Measurements from ENCODE around the gene AMBP.

Gene AMBP

DNA sequence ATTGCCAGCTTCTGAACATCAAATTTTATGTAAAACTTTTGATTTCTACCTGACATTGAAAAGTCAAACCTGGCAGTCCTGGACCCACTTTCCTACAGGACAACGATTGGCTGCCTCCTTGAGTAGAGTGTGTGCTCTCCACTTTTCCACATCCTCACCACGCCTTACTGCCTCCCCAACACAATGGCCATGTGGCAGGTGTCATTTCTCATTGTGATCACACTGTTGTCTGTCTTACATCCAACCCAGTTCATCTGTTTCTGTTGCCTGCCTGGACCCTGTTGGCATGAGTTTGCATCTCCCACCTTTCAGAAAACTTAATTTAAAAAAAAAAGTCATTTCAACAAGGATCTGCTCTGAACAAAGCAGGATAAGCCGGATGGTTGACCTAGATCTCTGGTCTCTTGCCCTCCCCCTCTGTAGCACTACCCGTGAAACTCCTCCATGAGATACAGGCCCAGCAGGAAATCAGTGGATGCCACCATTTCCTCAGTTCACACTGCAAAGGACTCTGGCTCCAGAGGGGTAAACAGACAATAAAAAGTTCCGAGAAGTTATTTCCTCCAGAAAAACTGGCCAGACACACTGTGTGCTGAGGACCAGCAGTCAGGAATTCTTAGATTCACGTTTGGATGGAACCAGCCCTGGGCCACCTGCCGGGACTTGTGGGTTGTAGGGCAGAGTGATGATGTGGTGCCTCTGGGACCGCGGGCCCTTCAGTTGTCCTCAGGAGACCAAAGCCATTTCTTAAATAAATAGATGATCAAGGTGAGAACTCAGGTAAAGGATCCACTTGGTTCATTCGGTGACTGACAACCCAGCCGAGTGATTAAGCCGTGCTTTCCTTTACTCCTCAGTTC, 48.6 kb downstream of the AMBP start:
- no peak for DNase-seq

DNA sequence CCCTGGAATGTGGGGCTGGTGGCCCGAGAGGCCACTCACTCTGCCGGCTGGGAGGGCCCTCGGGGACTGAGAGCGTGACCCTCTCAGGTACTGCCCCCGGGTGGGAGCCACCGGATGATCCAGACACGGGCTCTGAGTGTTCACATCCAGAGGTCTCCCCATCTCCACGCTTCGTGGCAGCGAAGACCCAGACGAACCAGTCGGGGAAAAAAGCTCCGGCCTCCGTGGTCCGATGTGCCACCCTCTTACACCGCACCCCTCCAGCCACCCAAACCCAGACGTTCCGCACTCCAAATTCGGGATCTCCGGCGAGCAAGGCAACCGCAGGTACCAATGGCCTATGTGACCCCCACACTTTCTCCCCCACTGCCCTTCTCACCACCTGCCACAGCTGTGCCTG, 49.5 kb downstream of the AMBP start:
- DNase-seq, result no peak

DNA sequence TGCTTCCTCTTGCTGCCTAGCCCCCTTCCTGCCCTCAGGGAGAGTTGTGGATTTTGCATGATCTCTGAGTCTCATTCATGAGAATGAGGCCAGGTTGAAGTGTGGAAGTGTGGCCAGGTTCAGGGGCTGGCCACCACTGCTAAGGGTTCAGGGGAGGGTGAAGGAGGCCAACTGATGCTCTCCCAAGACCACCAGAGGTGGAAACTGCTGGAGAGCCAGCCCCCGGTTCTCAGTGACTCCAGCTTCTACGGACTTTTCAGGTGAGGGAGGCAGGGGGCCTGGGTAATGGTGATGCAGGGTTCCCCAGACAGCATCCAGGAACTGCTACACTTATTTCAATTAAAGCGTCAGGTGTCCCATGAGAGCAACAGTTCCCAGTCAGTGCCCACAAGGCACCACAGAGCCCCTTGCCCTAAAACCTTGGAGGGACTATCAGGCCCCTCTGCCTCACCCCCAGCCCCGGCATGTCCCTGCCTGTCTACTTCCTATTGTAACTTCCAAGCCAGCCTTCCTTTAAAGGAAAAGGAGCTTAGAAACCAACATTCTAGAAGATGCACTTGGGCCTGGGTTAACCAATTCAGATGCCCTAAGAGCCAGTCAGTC, 50.1 kb downstream of the AMBP start:
- DNase-seq, result no peak

DNA sequence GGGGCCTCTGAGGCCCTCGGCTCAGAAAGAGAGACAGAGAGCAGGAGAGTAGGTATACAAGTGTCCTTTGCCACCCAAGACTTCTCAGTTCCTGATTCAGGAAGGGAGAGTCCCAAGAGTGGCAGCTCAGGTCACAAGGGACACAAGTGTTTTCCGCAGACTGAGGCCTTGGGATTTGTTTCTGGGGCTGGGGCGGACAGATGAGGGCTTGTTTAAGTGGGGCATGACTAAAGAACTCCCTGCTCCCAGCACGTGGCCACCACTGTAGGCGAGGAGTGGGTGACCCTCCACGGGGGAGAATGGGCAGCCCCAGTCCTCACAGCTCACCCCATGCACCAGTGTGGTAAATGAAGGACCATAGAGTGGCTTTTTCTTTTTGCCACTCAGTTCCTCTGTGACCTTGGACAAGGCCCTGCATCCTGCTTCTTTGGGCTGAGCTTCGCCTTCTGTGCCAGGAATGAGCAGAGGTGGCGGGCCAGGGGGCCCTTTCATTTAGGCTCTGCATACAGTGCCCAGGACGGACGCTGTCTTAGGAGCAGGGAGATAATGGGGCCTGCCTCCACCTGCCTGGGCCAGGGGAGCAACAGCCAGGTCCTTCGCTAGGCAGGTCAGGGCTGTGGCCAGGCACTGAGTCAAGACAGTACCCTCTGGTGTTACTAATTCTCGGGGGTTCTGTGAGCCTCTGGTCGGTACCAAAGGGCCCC, 50.8 kb downstream of the AMBP start:
- DNase-seq, result no peak

DNA sequence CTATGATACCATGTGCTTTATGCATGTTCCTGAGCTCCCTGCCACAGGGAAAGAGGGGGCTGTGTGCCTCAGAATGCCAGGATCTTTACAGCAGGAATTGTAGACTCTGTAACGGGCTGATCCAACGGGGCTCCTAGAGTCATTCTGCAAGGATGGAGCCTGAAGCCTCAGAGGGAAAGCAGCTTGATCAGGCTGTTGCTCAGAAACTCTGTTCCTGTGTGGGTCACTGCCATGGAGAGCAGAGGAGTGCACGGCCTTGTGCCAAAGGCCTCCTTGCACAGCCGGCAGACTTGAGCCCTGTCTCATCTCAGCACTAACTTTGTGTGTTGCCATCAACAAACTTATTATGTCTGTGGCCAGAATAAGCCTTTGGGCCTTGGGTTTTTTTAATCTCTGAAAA, 51.8 kb downstream of the AMBP start:
- DNase-seq, result no peak

DNA sequence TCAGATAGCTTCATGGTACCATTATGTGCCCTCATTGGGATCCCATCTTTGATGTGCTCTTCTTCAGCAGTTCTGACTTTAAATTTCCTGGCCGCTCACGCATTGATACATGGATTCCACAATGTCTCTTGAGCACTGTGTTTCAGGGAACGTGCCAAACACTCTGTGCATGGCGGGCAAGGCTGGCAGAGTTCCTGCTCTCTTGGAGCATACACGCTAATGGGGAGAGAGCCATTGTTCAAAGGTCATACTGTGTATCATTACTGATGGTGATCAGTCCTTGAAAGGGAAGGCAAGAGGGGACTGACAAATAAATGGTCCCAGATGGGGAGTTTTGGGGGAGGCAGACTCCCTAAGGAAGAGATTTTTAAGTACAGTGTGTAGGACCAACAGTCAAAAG, 52.3 kb downstream of the AMBP start:
- no peak for DNase-seq

DNA sequence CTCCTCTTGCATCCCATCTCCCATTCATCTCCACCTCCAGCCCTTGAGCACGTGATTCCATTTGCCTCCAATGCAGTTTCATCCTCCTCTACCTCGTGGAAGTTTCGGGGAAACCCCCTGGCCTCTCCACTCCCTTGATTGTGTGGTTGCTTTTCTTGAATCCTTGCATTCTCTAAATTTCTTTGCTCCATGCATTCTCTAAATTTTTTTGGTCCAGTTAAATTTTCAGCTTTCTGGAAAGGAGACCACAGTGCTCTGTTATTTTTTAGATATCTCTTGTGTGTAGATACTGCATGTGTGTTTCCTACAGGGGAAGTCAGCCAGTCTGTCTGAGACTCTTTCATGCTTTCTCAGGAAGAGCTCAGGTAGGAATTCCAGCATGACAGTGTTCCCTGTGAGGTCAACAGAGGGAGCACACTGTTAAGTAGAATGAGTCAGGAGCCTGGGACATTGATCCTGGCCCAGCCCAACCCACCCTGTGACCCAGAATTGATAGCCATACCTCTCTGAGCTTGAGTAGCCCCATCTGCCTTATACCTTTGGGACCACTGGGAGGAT, 52.8 kb downstream of the AMBP start:
- DNase-seq, result no peak

DNA sequence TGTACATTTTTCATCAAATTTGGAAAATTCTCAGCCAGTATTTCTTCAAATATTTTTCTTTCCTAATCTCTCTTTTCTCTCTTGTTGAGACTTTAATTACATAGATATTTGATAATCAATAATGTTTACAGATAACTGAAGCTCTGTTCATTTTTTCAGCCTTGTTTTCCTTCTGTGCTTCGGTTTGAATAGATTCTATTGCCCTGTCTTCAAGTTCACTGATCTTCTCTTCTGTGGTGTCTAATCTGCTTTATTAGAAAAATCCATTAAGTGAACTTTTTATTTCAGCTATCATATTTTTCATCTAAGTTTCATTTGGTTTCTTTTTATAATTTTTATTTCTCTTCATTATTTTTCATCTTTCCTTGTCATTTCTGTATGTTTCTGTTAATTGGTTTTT, 54.1 kb downstream of the AMBP start:
- DNase-seq, result no peak

DNA sequence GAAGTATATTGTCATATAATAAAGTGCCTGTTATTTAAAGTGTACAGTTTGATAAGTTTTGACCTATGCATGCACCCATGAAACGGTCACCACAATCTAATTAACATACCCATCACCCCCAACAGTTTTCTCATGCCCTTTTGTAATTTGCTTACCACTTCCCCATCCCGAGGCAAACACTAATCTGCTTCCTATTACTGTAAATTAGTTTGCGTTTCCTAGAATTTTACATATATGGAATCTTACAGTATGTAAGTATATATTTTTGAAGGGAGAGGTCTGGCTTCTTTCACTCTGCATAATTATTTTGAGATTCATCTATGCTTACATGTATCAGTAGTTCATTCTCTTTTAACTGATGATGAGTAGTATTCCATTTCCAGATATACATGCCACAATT, 56.5 kb downstream of the AMBP start:
- DNase-seq, result no peak

DNA sequence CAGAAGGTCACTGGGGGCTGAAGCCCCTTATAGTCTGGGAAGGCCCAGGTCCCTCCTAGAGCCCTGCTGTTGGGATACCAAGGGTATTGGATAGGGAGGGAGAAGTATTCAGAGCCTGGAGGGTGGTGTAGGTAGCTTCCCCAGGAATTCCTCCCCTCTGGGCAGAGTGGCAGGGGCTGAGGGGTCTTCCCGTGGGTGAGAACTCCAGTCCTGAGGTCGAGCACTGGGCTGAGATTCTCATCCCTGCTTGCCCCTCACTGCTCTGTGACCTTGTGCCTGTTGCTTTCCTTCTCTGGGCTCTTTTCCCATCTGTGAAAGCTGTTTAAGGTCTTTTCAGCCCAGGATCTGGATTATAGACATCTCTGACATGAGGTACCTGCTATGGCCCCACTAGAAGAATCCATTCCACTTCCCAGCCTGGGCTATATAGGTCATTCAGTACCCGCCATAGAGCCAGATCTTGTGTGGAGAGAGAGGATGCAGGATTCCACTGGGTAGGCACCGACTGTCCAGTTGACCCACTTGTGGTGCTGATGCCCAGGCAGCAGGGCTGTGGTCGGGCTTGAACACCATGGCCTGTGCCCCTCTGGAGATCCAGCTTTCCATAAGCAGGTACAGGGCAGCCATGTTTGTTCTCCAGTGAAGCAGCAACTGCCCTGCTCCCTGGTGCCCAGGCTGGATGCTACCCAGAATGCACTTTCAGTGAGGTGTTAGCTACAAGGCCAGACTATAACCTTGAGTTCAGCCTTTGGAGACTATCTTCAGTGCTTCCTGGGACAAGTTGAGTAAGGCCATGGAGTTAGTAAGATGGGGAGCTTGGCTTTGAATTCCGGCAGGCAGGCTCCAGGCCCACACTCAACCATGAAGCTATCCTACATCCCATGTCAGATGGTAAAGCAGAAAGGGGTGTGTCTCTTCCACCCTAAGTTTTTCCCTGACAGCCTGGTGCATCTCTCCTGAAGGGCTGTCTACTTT, 60.1 kb downstream of the AMBP start:
- no peak for DNase-seq

DNA sequence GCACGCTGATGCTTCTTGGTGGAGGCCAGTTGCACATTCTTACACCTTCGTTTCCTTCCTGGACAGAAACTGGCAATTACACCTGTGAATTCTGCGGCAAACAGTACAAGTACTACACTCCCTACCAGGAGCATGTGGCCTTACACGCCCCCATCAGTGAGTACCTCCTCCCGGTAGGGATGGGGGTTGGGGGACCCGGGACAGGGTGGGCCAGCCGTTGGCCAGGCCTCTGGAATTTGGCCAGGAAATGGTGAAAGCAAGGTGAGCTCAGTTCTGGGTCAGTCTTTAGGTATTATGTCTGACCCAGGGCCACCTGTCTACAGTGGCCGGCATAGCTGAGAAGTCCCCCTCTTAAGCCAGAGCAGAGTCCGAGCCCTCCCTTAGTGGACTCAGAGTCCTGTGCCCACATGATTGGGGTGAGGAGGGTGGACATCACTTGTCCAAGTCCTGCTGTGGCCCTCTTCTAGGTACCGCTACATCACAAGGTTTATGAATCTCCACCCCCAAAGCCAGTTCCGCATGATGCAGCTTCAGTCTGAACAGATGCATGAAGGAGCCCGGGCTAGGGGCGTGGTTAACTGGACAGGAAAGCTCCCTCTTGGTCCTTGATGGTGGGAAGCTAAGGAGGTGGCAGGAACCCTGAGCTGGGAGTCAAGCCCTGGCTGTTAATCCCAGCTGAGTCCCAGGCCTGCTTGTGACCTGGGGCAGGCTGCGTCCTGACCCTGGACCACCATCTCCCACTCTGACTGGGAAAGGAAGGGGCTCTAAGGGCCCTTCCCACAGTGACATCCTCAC, 61.3 kb downstream of the AMBP start:
- no peak for DNase-seq

DNA sequence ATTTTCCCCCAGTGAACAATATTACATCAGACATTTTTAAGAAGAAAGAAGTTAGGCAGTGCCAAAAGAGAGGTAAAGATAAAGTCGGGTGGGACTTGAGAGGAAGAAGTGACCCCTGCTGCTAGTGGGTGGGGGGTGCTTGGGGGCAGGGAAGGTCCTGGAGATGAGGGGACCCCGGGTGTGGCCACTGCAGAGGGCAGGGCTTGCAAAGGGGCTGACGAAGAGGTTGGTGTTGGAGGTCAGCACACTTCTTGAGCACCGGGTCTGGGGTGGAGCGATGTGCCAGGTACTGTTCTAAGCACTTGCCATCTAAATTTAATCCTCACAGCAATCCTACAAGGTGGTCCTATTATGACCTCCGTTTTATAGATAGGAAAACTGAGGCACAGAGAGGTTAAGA, 62.0 kb downstream of the AMBP start:
- no peak for DNase-seq

DNA sequence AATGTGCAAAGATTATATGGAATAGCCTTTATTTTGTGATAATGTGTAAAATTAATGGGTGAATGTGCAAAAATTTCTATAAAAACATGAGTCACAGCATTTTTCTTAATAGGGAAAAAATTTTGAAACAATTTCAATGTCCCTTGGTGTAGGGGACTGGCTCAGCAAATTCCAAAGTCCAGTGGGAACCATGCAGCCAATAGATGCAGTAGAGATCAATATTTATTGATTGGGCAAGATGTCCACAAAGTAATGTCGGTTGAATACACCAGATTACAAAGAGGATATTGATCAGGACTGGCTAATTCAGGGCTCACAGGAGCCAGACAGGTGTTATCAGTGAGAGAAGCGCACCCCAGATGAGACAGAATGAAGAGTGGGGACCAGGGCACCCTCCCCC, 62.5 kb downstream of the AMBP start:
- no peak for DNase-seq

DNA sequence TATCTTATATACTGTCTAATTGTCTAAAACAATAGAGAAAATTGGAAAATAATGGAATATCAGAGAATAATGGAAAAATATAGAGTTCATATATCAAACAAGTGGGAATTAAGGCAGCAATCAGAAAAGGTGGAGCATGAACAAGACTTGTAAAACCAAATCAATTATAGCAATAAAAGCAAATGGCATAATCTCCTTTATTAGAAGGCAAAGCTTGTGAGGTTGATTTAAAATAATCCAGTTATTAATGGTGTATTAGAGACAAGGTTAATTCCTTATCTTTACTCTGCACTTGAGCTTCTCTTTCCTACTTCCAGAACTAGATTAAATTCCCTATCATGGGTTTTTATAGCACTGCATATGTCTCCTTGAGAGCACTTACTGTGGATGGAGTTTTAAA, 64.1 kb downstream of the AMBP start:
- DNase-seq, result no peak

DNA sequence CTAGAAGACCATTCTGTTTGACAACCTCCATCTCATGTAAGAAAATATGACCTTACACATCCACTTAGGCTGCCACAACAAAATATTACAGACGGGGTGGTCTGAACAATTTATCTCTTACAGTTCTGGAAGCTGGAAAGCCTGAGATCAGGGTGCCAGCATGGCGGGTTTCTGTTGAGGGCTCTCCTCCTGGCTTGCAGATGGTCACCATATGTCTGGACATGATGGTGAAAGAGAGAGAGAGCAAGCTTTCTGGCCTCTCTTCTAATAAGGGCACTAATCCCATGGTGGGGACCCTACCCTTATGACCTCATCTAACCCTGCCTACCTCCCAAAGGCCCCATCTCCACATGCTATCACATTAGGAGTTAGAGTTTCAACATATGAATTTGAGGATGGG, 66.0 kb downstream of the AMBP start:
- DNase-seq, result no peak

DNA sequence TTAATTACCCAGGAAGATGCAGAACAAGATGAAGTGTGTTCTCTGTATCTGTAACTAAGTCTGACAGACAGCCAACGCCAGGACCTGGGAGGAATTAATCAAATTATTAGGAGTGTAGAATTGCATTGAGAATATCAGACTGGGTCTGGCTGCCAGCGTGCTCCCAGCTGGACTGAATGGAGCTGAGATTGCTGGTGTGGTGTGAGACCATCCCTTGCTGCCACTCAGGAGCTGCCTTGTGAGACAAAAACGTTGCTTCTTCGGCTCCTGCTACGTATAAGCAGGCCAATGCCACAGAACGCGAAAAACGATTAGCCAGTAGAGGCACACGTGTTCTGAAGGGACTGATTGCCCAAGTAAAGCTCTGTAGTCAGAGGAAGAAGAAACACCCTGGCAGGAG, 66.8 kb downstream of the AMBP start:
- DNase-seq, result no peak

Measured in DMS79 (cell line).